ENCODE data around the gene SFT2D2.

DNA sequence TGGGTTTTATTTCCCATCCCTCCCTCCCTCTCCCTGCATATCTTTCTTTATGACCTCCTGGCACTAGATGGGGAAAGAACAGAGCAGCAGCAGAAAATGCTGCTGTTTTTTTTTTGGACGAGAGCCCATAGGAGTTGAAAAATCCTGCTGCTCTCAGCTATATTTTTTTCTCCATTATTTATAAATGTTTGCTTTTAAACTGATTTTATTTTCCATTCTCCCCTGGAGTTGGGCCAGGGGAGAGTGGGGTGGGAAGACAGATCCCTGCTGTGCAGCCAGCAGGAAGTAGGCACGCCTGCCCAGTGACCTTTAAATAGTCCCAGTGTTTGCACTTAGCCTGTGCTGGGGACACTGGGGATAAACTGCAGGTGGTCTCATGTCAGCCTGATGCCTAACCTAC is 17.4 kb downstream of the SFT2D2 start:
- no peak for TF ChIP-seq POLR2AphosphoS5 (IDR thresholded peaks at IDR 0.05; ENCODE audit: low read depth)
- TF ChIP-seq, protein P1, sequence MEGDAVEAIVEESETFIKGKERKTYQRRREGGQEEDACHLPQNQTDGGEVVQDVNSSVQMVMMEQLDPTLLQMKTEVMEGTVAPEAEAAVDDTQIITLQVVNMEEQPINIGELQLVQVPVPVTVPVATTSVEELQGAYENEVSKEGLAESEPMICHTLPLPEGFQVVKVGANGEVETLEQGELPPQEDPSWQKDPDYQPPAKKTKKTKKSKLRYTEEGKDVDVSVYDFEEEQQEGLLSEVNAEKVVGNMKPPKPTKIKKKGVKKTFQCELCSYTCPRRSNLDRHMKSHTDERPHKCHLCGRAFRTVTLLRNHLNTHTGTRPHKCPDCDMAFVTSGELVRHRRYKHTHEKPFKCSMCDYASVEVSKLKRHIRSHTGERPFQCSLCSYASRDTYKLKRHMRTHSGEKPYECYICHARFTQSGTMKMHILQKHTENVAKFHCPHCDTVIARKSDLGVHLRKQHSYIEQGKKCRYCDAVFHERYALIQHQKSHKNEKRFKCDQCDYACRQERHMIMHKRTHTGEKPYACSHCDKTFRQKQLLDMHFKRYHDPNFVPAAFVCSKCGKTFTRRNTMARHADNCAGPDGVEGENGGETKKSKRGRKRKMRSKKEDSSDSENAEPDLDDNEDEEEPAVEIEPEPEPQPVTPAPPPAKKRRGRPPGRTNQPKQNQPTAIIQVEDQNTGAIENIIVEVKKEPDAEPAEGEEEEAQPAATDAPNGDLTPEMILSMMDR (IDR thresholded peaks at IDR 0.05; ENCODE audit: insufficient read depth, low read length), result no peak
